ENCODE data around the gene LDB2. TPM values are rescaled to one million over a fixed set of nuclear protein-coding genes. Genes with fewer than 3 reads are reported as not detected.

Gene LDB2
- total RNA-seq, 2 donors from 2014 or later = 3.2 to 7.9 TPM

- Histone ChIP-seq H3K9ac (ENCODE audit: low read depth in 2 of 2, low read length in 2 of 2) (no peak overlapping the region), H3K4me1 (no peaks in the 10 kb centered on the region), H3K27me3 (no peaks in the 10 kb centered on the region), H3K4me3 (no peak overlapping the region), H3K27ac (no peak overlapping the region), H3K9me3 (no peaks in the 10 kb centered on the region), H3K36me3 (no peaks in the 10 kb centered on the region)
- intact Hi-C loops (cut with DNase I) = no loop called here
- no peak for TF ChIP-seq CTCF (IDR thresholded peaks at IDR 0.05)
- no peak for DNase-seq
Measured at GRCh38 chr4:16694173-16694883, 204.1 kb downstream of the LDB2 start.

- TF ChIP-seq CTCF (IDR thresholded peaks at IDR 0.05) = no peak
- Histone ChIP-seq H3K27me3 (no peaks in the 10 kb centered on the region), H3K27ac (no peak overlapping the region), H3K4me1 (no peaks in the 10 kb centered on the region), H3K36me3 (no peaks in the 10 kb centered on the region), H3K9me3 (no peaks in the 10 kb centered on the region), H3K4me3 (no peak overlapping the region), H3K9ac (ENCODE audit: low read depth in 2 of 2, low read length in 2 of 2) (no peak overlapping the region)
- intact Hi-C loops (cut with DNase I) = no loop called here
- no peak for DNase-seq
Measured at GRCh38 chr4:16693641-16694040, 204.8 kb downstream of the LDB2 start.

- no peaks in the 10 kb centered on the region for H3K9me3 ChIP-seq
- H3K36me3 ChIP-seq = no peaks in the 10 kb centered on the region
- no peak for DNase-seq
- H3K27ac ChIP-seq = no peak overlapping the region
- H3K27me3 ChIP-seq = no peaks in the 10 kb centered on the region
- H3K4me3 ChIP-seq = no peak overlapping the region
- TF ChIP-seq CTCF (IDR thresholded peaks at IDR 0.05) = no peak
- no peak overlapping the region for H3K9ac ChIP-seq (ENCODE audit: low read depth in 2 of 2, low read length in 2 of 2)
- H3K4me1 ChIP-seq = no peaks in the 10 kb centered on the region
- intact Hi-C loops (cut with DNase I) = no loop called here
Measured at GRCh38 chr4:16692961-16693506, 205.4 kb downstream of the LDB2 start.

GRCh38 chr4:16692524-16692923 lies 205.9 kb downstream of the LDB2 start:
- TF ChIP-seq CTCF (IDR thresholded peaks at IDR 0.05) = no peak
- intact Hi-C loops (cut with DNase I) = no loop called here
- no peak overlapping the region for H3K9ac ChIP-seq (ENCODE audit: low read depth in 2 of 2, low read length in 2 of 2)
- no peak for DNase-seq
- H3K27me3 ChIP-seq = no peaks in the 10 kb centered on the region
- H3K9me3 ChIP-seq = no peaks in the 10 kb centered on the region
- no peak overlapping the region for H3K27ac ChIP-seq
- H3K4me3 ChIP-seq = no peak overlapping the region
- no peaks in the 10 kb centered on the region for H3K36me3 ChIP-seq
- no peaks in the 10 kb centered on the region for H3K4me1 ChIP-seq

- H3K4me3 ChIP-seq = no peak overlapping the region
- no peaks in the 10 kb centered on the region for H3K36me3 ChIP-seq
- no peaks in the 10 kb centered on the region for H3K4me1 ChIP-seq
- H3K9ac ChIP-seq (ENCODE audit: low read depth in 2 of 2, low read length in 2 of 2) = no peak overlapping the region
- H3K9me3 ChIP-seq = no peaks in the 10 kb centered on the region
- H3K27me3 ChIP-seq = no peaks in the 10 kb centered on the region
- H3K27ac ChIP-seq = no peak overlapping the region
- no peak for DNase-seq
- intact Hi-C loops (cut with DNase I) = no loop called here
- no peak for TF ChIP-seq CTCF (IDR thresholded peaks at IDR 0.05)
Measured at GRCh38 chr4:16692046-16692445, 206.4 kb downstream of the LDB2 start.

All from colonic mucosa (tissue), 4 donors.